Rectal smooth muscle tissue (tissue), 1 donor: Measurements from ENCODE around the gene AMPD2.

Experiments used
- H3K27ac ChIP-seq: one replicate; pipeline ENCODE4 v1.7.0; 2013; ENCODE audit warnings: low read depth, low read length, inconsistent platforms
- H3K27me3 ChIP-seq: one replicate; pipeline ENCODE4 v1.7.0; 2013; ENCODE audit warnings: low read length; ENCODE audit not compliant: control insufficient read depth, insufficient read depth
- H3K36me3 ChIP-seq: one replicate; pipeline ENCODE4 v1.7.0; 2013; ENCODE audit warnings: low read length; ENCODE audit not compliant: control insufficient read depth, insufficient read depth
- H3K4me1 ChIP-seq: one replicate; pipeline ENCODE4 v1.7.0; 2013; ENCODE audit warnings: low read length; ENCODE audit not compliant: control insufficient read depth, insufficient read depth
- H3K4me3 ChIP-seq: one replicate; pipeline ENCODE4 v1.7.0; 2013; ENCODE audit warnings: low read length
- H3K9ac ChIP-seq: one replicate; pipeline ENCODE4 v1.7.0; 2013; ENCODE audit warnings: low read length

AMPD2 gene

GRCh38 chr1:109636201-109636952 lies 16.7 kb downstream of the AMPD2 start:
- H3K4me3 ChIP-seq, result no peak overlapping the region
- H3K36me3 ChIP-seq, result no peaks in the 10 kb centered on the region
- no peak overlapping the region for H3K27ac ChIP-seq
- no peaks in the 10 kb centered on the region for H3K27me3 ChIP-seq
- no peak overlapping the region for H3K9ac ChIP-seq
- peaks cover 4% of the 10 kb centered on the region for H3K4me1 ChIP-seq

GRCh38 chr1:109637446-109637845 lies 17.8 kb downstream of the AMPD2 start:
- Histone ChIP-seq H3K4me1 (peaks cover 4% of the 10 kb centered on the region), H3K27me3 (no peaks in the 10 kb centered on the region), H3K36me3 (no peaks in the 10 kb centered on the region), H3K4me3 (no peak overlapping the region), H3K27ac (no peak overlapping the region), H3K9ac (no peak overlapping the region)

GRCh38 chr1:109639063-109639840 lies 19.6 kb downstream of the AMPD2 start:
- no peaks in the 10 kb centered on the region for H3K27me3 ChIP-seq
- no peak overlapping the region for H3K4me3 ChIP-seq
- no peak overlapping the region for H3K27ac ChIP-seq
- H3K36me3 ChIP-seq, result no peaks in the 10 kb centered on the region
- H3K9ac ChIP-seq, result no peak overlapping the region
- peaks cover 4% of the 10 kb centered on the region for H3K4me1 ChIP-seq

- no peak overlapping the region for H3K9ac ChIP-seq
- H3K36me3 ChIP-seq, result no peaks in the 10 kb centered on the region
- H3K27me3 ChIP-seq, result no peaks in the 10 kb centered on the region
- H3K4me3 ChIP-seq, result no peak overlapping the region
- peaks cover 4% of the 10 kb centered on the region for H3K4me1 ChIP-seq
- H3K27ac ChIP-seq, result no peak overlapping the region
Measured at GRCh38 chr1:109639841-109640184, 20.2 kb downstream of the AMPD2 start.

- Histone ChIP-seq H3K4me1 (peaks cover 4% of the 10 kb centered on the region), H3K4me3 (no peak overlapping the region), H3K36me3 (no peaks in the 10 kb centered on the region), H3K27me3 (no peaks in the 10 kb centered on the region), H3K27ac (no peak overlapping the region), H3K9ac (no peak overlapping the region)
Measured at GRCh38 chr1:109640285-109640865, 20.7 kb downstream of the AMPD2 start.

- H3K4me3 ChIP-seq, result no peak overlapping the region
- no peaks in the 10 kb centered on the region for H3K27me3 ChIP-seq
- H3K27ac ChIP-seq, result no peak overlapping the region
- H3K4me1 ChIP-seq, result peaks cover 1% of the 10 kb centered on the region
- H3K9ac ChIP-seq, result no peak overlapping the region
- no peaks in the 10 kb centered on the region for H3K36me3 ChIP-seq
Measured at GRCh38 chr1:109641078-109641740, 21.6 kb downstream of the AMPD2 start.

- H3K4me3 ChIP-seq, result no peak overlapping the region
- H3K27me3 ChIP-seq, result no peaks in the 10 kb centered on the region
- no peaks in the 10 kb centered on the region for H3K4me1 ChIP-seq
- H3K9ac ChIP-seq, result no peak overlapping the region
- no peaks in the 10 kb centered on the region for H3K36me3 ChIP-seq
- no peak overlapping the region for H3K27ac ChIP-seq
Measured at GRCh38 chr1:109641861-109642260, 22.2 kb downstream of the AMPD2 start.

GRCh38 chr1:109642626-109643025 lies 23.0 kb downstream of the AMPD2 start:
- Histone ChIP-seq H3K36me3 (no peaks in the 10 kb centered on the region), H3K9ac (no peak overlapping the region), H3K4me1 (no peaks in the 10 kb centered on the region), H3K27me3 (no peaks in the 10 kb centered on the region), H3K4me3 (no peak overlapping the region), H3K27ac (no peak overlapping the region)

GRCh38 chr1:109643385-109644230 lies 24.0 kb downstream of the AMPD2 start:
- H3K4me1 ChIP-seq, result no peaks in the 10 kb centered on the region
- H3K9ac ChIP-seq, result no peak overlapping the region
- H3K36me3 ChIP-seq, result no peaks in the 10 kb centered on the region
- H3K27ac ChIP-seq, result no peak overlapping the region
- H3K27me3 ChIP-seq, result no peaks in the 10 kb centered on the region
- peak overlapping the region; percentile 24 for H3K4me3 ChIP-seq

GRCh38 chr1:109644670-109645069 lies 25.0 kb downstream of the AMPD2 start:
- H3K36me3 ChIP-seq, result no peaks in the 10 kb centered on the region
- no peaks in the 10 kb centered on the region for H3K4me1 ChIP-seq
- no peak overlapping the region for H3K27ac ChIP-seq
- no peak overlapping the region for H3K9ac ChIP-seq
- H3K27me3 ChIP-seq, result no peaks in the 10 kb centered on the region
- no peak overlapping the region for H3K4me3 ChIP-seq

GRCh38 chr1:109649491-109649914 lies 29.9 kb downstream of the AMPD2 start:
- H3K27ac ChIP-seq, result no peak overlapping the region

More at GRCh38 chr1:109649491-109649914, 29.9 kb downstream of the AMPD2 start:
- no peak overlapping the region for H3K9ac ChIP-seq
- H3K36me3 ChIP-seq, result no peaks in the 10 kb centered on the region
- peaks cover under 1% of the 10 kb centered on the region for H3K27me3 ChIP-seq
- no peak overlapping the region for H3K4me3 ChIP-seq
- no peaks in the 10 kb centered on the region for H3K4me1 ChIP-seq
